ENCODE data around the gene ATF6. TPM values are rescaled to one million over a fixed set of nuclear protein-coding genes. Genes with fewer than 3 reads are reported as not detected.

The ATF6 gene
- total RNA-seq, 1 experiment from 2014 or later, result 20.9 TPM

DNA sequence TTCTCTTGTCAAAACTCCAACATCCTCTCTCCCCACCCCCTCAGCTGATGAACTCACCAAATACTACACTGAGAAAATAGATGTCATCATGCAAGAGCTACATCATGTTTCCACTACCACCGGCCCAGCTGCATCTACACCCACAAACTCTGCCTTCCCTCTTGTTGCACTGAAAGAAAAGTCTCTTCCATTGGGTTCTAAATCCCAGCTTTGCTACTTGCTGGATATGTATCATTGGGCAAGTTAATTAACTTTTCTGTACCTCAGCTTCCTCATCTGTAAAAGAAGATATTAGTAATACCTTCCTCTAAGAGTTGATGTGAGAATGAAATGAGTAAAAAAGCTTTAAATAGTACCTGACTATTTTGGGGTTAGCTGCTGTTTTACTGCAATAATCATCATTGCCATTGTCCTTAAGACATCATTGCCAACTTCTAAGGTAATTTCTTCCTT is 149.0 kb downstream of the ATF6 start:
- no peaks in the 10 kb centered on the region for H3K9me3 ChIP-seq (ENCODE audit: control insufficient read depth in 1 of 2, insufficient read depth in 1 of 2, low read depth in 1 of 2, low read length in 2 of 2)
- H2AFZ ChIP-seq (ENCODE audit: low read depth, low read length, poor library complexity, severe bottlenecking), result no peak overlapping the region
- H3K4me1 ChIP-seq (ENCODE audit: control insufficient read depth in 1 of 2, insufficient read depth in 2 of 2, low read length in 2 of 2), result 0 out of 4 replicates have a peak, but pooled peaks cover 0 to 3% of the 10 kb centered on the region in 2 experiments
- intact Hi-C loops (cut with micrococcal nuclease), result no loop called here
- no peak overlapping the region for H3K4me3 ChIP-seq (replicated peaks in 1 of 2; ENCODE audit: low read depth in 1 of 2, low read length in 2 of 2)
- ChIA-PET CTCF (interaction anchor here (0.6 kb wide), 1 partner anchor 44 kb away, joined by 3 read pairs; no protein-coding TSS in a partner anchor), POLR2A (no interaction called here), RAD21 (ENCODE audit: low non-redundant PET in 1 of 2, low total read pairs in 2 of 2, uncharacterized antibody in 2 of 2, unreplicated experiment in 2 of 2) (no interaction called here)
- H3K4me2 ChIP-seq (ENCODE audit: low read length), result no peak overlapping the region
- H4K20me1 ChIP-seq (ENCODE audit: insufficient read depth), result no peaks in the 10 kb centered on the region
- H3K36me3 ChIP-seq (ENCODE audit: control insufficient read depth in 1 of 2, insufficient read depth in 2 of 2, low read length in 2 of 2), result no peaks in the 10 kb centered on the region
- ATAC-seq, result no peak
- TF ChIP-seq POLR2AphosphoS5 (IDR thresholded peaks at IDR 0.05; ENCODE audit: low read depth, low read length) (no peak), SIN3A (IDR thresholded peaks at IDR 0.05; ENCODE audit: low read depth) (no peak), TCF7L2 (IDR thresholded peaks at IDR 0.05; ENCODE audit: borderline replicate concordance, extremely low read depth, insufficient read depth, insufficient read length) (no peak), ELF1 (IDR thresholded peaks at IDR 0.05; ENCODE audit: borderline replicate concordance, low read depth) (no peak), CEBPB (IDR thresholded peaks at IDR 0.05; ENCODE audit: low read depth) (no peak), SRF (IDR thresholded peaks at IDR 0.05; ENCODE audit: low read depth) (no peak), ZFX (IDR thresholded peaks at IDR 0.05) (no peak), YY1 (IDR thresholded peaks at IDR 0.05; ENCODE audit: extremely low read depth, insufficient replicate concordance, low read depth, low read length) (no peak), FOSL1 (IDR thresholded peaks at IDR 0.05; ENCODE audit: low read depth) (no peak), SP1 (IDR thresholded peaks at IDR 0.05; ENCODE audit: low read depth) (no peak), ZNF274 (IDR thresholded peaks at IDR 0.05; ENCODE audit: low read depth, low read length) (no peak), EGR1 (IDR thresholded peaks at IDR 0.05; ENCODE audit: low read depth) (no peak), CBX3 (IDR thresholded peaks at IDR 0.05; ENCODE audit: low read depth) (no peak), POLR2A (IDR thresholded peaks at IDR 0.05; ENCODE audit: borderline replicate concordance, extremely low read depth, insufficient read depth, insufficient read length) (no peak)
- TF ChIP-seq, protein P1, sequence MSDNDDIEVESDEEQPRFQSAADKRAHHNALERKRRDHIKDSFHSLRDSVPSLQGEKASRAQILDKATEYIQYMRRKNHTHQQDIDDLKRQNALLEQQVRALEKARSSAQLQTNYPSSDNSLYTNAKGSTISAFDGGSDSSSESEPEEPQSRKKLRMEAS (IDR thresholded peaks at IDR 0.05), result no peak
- TF ChIP-seq, protein P2, sequence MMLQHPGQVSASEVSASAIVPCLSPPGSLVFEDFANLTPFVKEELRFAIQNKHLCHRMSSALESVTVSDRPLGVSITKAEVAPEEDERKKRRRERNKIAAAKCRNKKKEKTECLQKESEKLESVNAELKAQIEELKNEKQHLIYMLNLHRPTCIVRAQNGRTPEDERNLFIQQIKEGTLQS (IDR thresholded peaks at IDR 0.05), result no peak
- TF ChIP-seq, protein P3, sequence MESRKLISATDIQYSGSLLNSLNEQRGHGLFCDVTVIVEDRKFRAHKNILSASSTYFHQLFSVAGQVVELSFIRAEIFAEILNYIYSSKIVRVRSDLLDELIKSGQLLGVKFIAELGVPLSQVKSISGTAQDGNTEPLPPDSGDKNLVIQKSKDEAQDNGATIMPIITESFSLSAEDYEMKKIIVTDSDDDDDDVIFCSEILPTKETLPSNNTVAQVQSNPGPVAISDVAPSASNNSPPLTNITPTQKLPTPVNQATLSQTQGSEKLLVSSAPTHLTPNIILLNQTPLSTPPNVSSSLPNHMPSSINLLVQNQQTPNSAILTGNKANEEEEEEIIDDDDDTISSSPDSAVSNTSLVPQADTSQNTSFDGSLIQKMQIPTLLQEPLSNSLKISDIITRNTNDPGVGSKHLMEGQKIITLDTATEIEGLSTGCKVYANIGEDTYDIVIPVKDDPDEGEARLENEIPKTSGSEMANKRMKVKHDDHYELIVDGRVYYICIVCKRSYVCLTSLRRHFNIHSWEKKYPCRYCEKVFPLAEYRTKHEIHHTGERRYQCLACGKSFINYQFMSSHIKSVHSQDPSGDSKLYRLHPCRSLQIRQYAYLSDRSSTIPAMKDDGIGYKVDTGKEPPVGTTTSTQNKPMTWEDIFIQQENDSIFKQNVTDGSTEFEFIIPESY (IDR thresholded peaks at IDR 0.05; ENCODE audit: extremely low read depth, insufficient replicate concordance, low read length), result no peak
- TF ChIP-seq, protein P4, sequence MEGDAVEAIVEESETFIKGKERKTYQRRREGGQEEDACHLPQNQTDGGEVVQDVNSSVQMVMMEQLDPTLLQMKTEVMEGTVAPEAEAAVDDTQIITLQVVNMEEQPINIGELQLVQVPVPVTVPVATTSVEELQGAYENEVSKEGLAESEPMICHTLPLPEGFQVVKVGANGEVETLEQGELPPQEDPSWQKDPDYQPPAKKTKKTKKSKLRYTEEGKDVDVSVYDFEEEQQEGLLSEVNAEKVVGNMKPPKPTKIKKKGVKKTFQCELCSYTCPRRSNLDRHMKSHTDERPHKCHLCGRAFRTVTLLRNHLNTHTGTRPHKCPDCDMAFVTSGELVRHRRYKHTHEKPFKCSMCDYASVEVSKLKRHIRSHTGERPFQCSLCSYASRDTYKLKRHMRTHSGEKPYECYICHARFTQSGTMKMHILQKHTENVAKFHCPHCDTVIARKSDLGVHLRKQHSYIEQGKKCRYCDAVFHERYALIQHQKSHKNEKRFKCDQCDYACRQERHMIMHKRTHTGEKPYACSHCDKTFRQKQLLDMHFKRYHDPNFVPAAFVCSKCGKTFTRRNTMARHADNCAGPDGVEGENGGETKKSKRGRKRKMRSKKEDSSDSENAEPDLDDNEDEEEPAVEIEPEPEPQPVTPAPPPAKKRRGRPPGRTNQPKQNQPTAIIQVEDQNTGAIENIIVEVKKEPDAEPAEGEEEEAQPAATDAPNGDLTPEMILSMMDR (IDR thresholded peaks at IDR 0.05 in 2 of 3, conservative IDR thresholded peaks at IDR 0.05 in 1 of 3; ENCODE audit: borderline replicate concordance in 1 of 3, insufficient read depth in 1 of 3, low read depth in 2 of 3, low read length in 2 of 3), result no peak
- no peaks in the 10 kb centered on the region for H3K9me2 ChIP-seq (ENCODE audit: insufficient read depth)
- no TSS peak for BruUV-seq (replicated peaks)
- DNase-seq (ENCODE audit: low read depth, low spot score), result no peak
- no peaks in the 10 kb centered on the region for H3K27me3 ChIP-seq (ENCODE audit: insufficient read depth, low read length)
- H3K27ac ChIP-seq (ENCODE audit: low read depth, low read length), result no peak overlapping the region
- no peak overlapping the region for H3K9ac ChIP-seq (ENCODE audit: low read length)
- no peaks in the 10 kb centered on the region for H3K79me2 ChIP-seq (ENCODE audit: insufficient read depth, low read length)

Measured in HCT116 (cell line).